GM12875 (cell line): ENCODE results near the gene NELL2.

Experiments used
- H3K4me3 ChIP-seq: one replicate; pipeline ENCODE4 v1.5.1; 2011; ENCODE audit warnings: low read depth, low read length, control low read depth
- CTCF ChIP-seq: IDR thresholded peaks from 2 replicates; pipeline ENCODE4 v1.5.1; 2011; ENCODE audit warnings: low read depth, mild to moderate bottlenecking, control low read depth, inconsistent platforms, low read length, moderate library complexity, borderline replicate concordance; ENCODE audit not compliant: insufficient read depth

The NELL2 gene

DNA sequence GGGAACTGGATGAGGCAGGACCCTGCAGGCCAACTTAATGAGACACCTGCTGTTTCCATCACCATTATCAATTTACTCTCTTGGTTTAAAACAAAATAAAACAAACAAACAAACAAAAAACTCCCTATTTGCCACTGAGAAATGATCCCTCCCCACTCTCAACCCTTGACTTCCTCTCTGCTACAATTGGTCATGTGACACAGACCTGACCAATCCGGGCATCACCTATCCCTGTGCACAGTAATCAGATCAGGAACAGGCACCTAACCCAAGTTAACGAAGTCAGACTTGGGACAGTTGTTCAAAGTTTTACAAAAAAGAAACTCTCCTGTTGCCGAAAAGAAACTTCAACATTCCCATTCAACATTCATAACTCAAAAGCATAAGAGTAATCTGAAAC lies 58.4 kb downstream of the NELL2 start:
- no peak overlapping the region for H3K4me3 ChIP-seq
- TF ChIP-seq CTCF: no peak

GRCh38 chr12:44816446-44817017 lies 59.6 kb downstream of the NELL2 start:
- no peak for TF ChIP-seq CTCF

GRCh38 chr12:44812062-44812461 lies 64.1 kb downstream of the NELL2 start:
- TF ChIP-seq CTCF: peak; percentile 36; the same call in 1 of the 2 replicates
- H3K4me3 ChIP-seq: no peak overlapping the region

More at GRCh38 chr12:44816446-44817017, 59.6 kb downstream of the NELL2 start:
- H3K4me3 ChIP-seq: no peak overlapping the region

GRCh38 chr12:44804068-44804467 lies 72.0 kb downstream of the NELL2 start:
- H3K4me3 ChIP-seq: no peak overlapping the region
- TF ChIP-seq CTCF: no peak

- no peak for TF ChIP-seq CTCF
- no peak overlapping the region for H3K4me3 ChIP-seq
Measured at GRCh38 chr12:44795970-44796369, 80.1 kb downstream of the NELL2 start.

DNA sequence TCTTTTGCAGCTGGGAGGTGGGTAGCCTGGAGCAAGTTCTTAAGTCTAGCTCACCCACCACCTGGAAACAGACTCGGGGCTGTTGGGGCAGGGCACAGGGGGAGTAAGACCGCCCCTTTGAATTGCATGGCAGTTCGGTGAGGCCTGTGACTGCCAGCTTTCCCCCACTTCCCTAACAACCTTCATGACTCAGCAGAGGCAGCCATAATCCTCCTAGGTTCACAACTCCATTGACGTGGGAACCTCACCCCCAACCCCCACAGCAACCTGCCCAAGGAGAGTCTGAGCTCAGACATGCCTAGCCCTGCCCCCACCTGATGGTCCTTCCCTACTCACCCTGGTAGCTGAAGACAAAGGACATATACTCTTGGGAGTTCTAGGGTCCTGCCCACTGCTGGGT lies 87.4 kb downstream of the NELL2 start:
- TF ChIP-seq CTCF: no peak
- H3K4me3 ChIP-seq: no peak overlapping the region

DNA sequence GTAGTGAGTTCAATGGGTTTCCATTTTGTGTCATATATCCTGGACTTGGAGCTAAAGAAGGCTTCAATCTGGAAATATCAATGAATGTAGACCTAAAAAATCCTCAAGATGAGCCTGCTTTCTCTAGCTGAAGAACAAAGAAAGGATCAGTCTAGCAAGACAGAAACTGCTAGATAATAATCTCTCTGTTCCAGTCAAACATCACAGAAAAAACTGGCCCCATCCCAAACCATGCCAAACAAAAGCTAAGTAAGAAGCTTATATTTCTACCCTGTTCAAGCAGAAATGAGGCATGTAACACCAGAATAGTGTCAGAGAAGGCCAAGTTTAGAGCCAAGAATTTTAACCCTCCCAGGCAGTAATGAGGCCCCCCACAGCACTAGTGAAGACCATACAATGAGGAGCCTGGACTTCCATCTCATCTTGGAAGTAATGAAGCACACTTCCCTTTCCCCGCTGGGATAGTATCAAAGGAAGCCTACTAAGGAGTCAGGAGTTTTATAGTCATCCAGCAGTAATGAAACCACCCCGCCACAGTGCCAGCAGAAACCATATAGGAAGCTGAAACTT lies 95.8 kb downstream of the NELL2 start:
- no peak for TF ChIP-seq CTCF
- H3K4me3 ChIP-seq: no peak overlapping the region
